HG03432 (cell line): ENCODE data around the gene SLC22A23.

Source experiments
- ATAC-seq: cut with Tn5 transposase; IDR thresholded peaks from one replicate; pipeline ENCODE4 v1.9.1; 2021; ENCODE audit warnings: mild to moderate bottlenecking, moderate library complexity; ENCODE audit not compliant: unreplicated experiment

SLC22A23 gene

GRCh38 chr6:3306848-3307247 lies 150.0 kb downstream of the SLC22A23 start:
- no peak for ATAC-seq

DNA sequence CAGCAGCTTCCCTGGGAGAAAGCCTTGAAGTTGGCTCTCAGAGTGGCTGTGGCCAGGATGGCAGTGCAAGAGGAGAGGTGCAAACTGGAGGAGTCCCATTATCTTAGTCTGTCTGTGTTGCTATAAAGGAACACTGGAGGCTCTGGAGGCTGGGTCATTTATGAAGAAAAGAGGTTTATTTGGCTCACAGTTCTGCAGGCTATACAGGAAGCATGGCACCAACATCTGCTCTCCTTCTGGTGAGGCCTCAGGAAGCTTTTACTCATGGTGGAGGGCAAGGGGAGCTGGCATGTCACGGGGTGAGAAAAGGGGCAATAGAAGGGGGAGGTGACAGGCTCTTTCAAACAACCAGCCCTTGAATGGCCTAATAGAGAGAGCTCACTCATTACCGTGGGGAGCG lies 151.0 kb downstream of the SLC22A23 start:
- ATAC-seq: no peak

DNA sequence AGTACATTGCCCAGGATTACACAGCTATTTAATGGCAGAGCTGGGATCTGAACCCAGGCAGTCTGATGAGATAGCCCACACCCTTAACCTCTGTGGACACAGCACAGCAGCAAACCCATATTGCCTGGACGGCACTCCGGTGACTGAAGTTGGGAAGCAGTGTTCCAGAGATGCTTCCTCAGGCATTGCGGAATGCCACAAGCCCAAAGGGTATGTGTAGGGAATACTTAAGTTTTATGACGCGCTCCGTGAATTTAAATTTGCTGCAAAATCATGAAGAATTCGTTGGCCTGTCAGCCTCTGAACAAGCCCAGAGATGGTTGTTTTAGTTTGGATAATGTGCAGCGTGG lies 151.7 kb downstream of the SLC22A23 start:
- ATAC-seq: no peak

- ATAC-seq: no peak
Measured at GRCh38 chr6:3304500-3305215, 152.2 kb downstream of the SLC22A23 start.

GRCh38 chr6:3303795-3304411 lies 152.9 kb downstream of the SLC22A23 start:
- ATAC-seq: no peak

- ATAC-seq: no peak
Measured at GRCh38 chr6:3301506-3301905, 155.3 kb downstream of the SLC22A23 start.

DNA sequence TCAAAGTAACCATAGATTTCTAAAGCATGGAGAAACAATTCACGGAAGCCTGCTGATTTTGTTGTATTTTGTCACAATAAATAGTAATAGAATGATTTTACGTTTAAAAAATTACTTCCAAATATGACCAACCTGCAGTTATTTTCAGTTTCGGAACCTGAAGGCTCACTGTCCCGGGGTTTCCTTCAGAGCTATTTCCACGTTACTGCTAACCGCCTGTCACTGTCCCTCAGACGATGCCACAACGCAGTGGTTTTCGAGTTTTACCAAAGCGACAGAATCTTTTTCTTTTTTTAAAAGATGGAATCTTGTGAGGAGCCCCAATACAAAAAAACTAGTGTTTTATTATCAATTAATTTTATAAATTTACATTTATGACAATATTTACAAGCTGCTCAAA lies 157.6 kb downstream of the SLC22A23 start:
- no peak for ATAC-seq

GRCh38 chr6:3297909-3298308 lies 158.9 kb downstream of the SLC22A23 start:
- ATAC-seq: no peak

- ATAC-seq: no peak
Measured at GRCh38 chr6:3297006-3297405, 159.8 kb downstream of the SLC22A23 start.

- ATAC-seq: no peak
Measured at GRCh38 chr6:3296537-3296936, 160.3 kb downstream of the SLC22A23 start.

- ATAC-seq: no peak
Measured at GRCh38 chr6:3296078-3296477, 160.8 kb downstream of the SLC22A23 start.

- no peak for ATAC-seq
Measured at GRCh38 chr6:3294921-3295871, 161.7 kb downstream of the SLC22A23 start.

DNA sequence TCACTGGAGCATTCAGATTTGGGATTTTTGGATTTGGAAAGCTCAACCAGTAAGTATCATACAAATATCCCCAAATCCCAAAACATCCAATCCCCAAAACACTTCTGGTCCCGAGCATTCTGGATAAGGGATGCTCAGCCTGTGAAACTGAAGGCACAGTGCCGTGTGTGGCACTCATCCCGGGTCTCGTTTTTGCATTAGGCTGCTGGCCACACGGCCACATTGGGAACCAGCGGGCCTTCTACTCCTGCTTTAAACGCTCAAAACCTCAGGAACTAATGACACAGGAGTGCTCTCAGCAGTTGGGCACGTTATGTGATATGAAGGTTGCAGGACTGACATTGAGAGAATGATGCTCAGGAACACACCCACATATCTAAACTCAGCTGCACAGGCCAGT lies 162.5 kb downstream of the SLC22A23 start:
- ATAC-seq: no peak

DNA sequence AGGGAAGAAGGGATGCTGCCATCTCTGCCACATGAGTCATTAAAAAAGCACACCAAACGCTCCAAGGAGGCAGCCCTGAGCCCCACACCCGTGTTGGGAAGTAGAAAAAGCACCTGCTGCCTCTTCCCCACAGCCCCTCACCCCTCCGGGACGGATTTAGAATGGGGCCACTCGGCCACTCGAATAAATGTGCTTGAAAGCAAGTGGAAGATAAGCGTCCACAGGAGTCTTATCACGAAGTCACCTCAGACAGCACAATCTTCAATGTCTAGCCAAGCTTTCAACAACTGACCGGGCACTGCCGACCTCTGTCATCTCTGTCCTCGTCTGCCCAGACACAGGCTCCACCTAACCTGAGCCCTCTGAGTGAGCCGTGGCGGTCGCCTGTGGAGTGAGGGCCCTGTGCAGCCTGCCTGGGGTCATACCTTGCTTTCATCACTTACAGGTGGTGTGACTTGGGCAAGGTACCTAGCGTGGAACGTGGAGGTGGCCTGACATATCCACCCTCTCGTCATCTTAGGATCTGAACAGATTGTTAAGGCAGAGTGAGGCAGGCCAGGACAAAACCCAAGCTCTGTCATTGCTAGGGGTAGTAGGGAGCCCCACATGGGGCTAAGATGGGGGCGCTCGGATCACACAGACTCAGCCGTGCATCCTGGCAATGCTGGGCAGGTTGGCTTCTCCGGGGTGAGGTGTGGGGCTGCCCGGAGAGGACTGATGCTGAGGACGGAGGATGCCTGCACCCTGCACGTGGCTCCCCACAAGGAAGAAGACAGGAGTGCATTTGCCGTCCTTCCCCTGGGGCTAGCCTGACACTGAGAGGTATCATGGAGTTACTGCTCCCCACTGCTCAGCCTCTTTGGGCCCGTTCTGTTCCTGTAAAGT lies 163.3 kb downstream of the SLC22A23 start:
- ATAC-seq: no peak

- no peak for ATAC-seq
Measured at GRCh38 chr6:3292431-3293197, 164.2 kb downstream of the SLC22A23 start.

- no peak for ATAC-seq
Measured at GRCh38 chr6:3291987-3292386, 164.9 kb downstream of the SLC22A23 start.

- no peak for ATAC-seq
Measured at GRCh38 chr6:3291346-3291745, 165.5 kb downstream of the SLC22A23 start.

DNA sequence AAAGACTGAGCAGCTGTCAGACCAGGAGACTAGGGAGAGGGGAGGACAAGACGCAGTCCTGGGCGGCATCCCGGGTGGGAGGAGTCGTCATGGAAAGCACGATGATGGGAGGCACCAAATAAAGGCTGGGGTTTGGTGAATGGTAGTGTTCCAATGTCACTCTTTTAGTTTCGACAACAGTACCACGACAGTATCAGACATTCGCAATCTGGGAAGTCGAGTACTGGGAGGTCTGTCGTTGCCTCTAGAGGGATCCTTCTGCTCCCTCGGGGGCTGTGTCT lies 166.0 kb downstream of the SLC22A23 start:
- ATAC-seq: no peak

DNA sequence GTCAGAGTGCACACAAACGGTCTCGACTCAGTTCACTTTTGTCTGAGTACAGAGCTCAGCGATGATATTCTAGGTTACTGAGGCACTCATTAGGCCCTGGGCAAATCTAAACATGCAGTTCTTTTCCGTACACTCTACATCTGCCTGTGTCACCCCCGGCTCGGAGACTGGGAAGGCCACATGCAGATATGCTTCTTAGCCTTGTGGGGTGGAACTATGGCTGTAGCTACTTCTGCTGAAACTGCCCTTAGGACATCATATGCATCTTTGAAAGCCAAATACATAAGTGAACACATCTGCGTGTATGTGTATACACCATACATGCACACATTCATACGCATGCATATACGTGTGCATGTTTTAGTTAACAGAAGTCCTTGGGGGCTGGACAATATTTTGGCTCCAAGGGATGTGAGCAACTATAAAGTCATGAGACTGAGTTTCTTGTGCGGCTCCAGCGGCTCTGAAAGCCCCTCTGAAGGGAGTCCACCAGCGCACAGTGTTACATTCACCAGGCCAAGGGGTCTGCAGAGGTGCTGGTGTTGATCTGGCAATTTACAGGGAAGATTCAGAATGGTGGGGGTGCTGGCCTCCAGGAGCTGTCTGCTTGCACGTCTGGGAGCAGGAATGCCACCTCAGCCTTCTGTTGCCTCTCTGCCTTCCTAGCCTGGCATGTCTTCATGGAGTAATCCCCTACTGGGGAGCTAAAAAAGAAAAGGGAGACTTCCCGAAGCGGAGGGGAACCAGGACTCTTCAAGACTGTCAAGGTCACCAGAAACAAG lies 166.5 kb downstream of the SLC22A23 start:
- no peak for ATAC-seq

GRCh38 chr6:3289664-3290055 lies 167.2 kb downstream of the SLC22A23 start:
- no peak for ATAC-seq
